Medulla oblongata (tissue), 1 donor: ENCODE results near the gene NAPB.
"Not testable (repeated sequence)": the region's sequence is repeated elsewhere in the genome, so short reads cannot be mapped to it uniquely, and the experiment has no call there.

Experiments used
- DNase-seq: peaks from one replicate; pipeline ENCODE4 v3.0.0-alpha.2; 2015; ENCODE audit errors: extremely low spot score

The NAPB gene

GRCh38 chr20:23420943-23421931 lies at the start of gene NAPB:
Gene NAPB (minus strand): TSS chr20:23421488. CDS start chr20:23421402, 86 bp downstream.
- DNase-seq, result peak; percentile 97

- not testable (repeated sequence) for DNase-seq
Observed at GRCh38 chr20:23466961-23467360, 45.7 kb upstream of the NAPB start.

GRCh38 chr20:23461180-23461579 lies 39.9 kb upstream of the NAPB start:
- no peak for DNase-seq

GRCh38 chr20:23459461-23460150 lies 38.3 kb upstream of the NAPB start:
- DNase-seq, result peak; percentile 49

- no peak for DNase-seq
Observed at GRCh38 chr20:23456873-23457272, 35.6 kb upstream of the NAPB start.

- no peak for DNase-seq
Observed at GRCh38 chr20:23456409-23456808, 35.1 kb upstream of the NAPB start.

- no peak for DNase-seq
Observed at GRCh38 chr20:23455639-23456038, 34.4 kb upstream of the NAPB start.

- DNase-seq, result no peak
Observed at GRCh38 chr20:23454816-23455215, 33.5 kb upstream of the NAPB start.

- DNase-seq, result no peak
Observed at GRCh38 chr20:23453549-23454543, 32.6 kb upstream of the NAPB start.

GRCh38 chr20:23452776-23453175 lies 31.5 kb upstream of the NAPB start, which contains the start of gene CST11:
Gene CST11 (minus strand): TSS chr20:23452876. CDS start chr20:23452811, 65 bp downstream.
- DNase-seq, result no peak

- DNase-seq, result no peak
Observed at GRCh38 chr20:23451956-23452487, 30.7 kb upstream of the NAPB start.

GRCh38 chr20:23450877-23451276 lies 29.6 kb upstream of the NAPB start:
- DNase-seq, result no peak

- no peak for DNase-seq
Observed at GRCh38 chr20:23449421-23449820, 28.1 kb upstream of the NAPB start.

- no peak for DNase-seq
Observed at GRCh38 chr20:23448167-23448566, 26.9 kb upstream of the NAPB start.

GRCh38 chr20:23446505-23446904 lies 25.2 kb upstream of the NAPB start:
- DNase-seq, result peak; percentile 89

GRCh38 chr20:23445596-23446217 lies 24.4 kb upstream of the NAPB start:
- DNase-seq, result no peak

- DNase-seq, result no peak
Observed at GRCh38 chr20:23444859-23445258, 23.6 kb upstream of the NAPB start.

- no peak for DNase-seq
Observed at GRCh38 chr20:23442436-23442835, 21.1 kb upstream of the NAPB start.

GRCh38 chr20:23441850-23442313 lies 20.6 kb upstream of the NAPB start:
- peak; percentile 94 for DNase-seq

- DNase-seq, result no peak
Observed at GRCh38 chr20:23440004-23440403, 18.7 kb upstream of the NAPB start.

GRCh38 chr20:23438661-23439060 lies 17.4 kb upstream of the NAPB start:
- no peak for DNase-seq
